HFF-Myc (cell line): ENCODE results near the gene RGMA.

Experiments used
- DNase-seq: peaks from one replicate; pipeline ENCODE4 v3.0.0-alpha.2; 2011; ENCODE audit warnings: low read depth; ENCODE audit errors: extremely low read depth
- H3K4me3 ChIP-seq: replicated peaks from 2 replicates; pipeline ENCODE4 v1.5.1; 2011; ENCODE audit warnings: low read depth, mild to moderate bottlenecking, control low read depth, low read length
- CTCF ChIP-seq: IDR thresholded peaks from 2 replicates; pipeline ENCODE4 v1.5.1; 2012; ENCODE audit warnings: mild to moderate bottlenecking, low read depth, low read length, control low read depth; ENCODE audit errors: missing control alignments

The RGMA gene

GRCh38 chr15:93001881-93002280 lies 87.1 kb downstream of the RGMA start:
- no peak overlapping the region for H3K4me3 ChIP-seq
- DNase-seq = no peak
- no peak for TF ChIP-seq CTCF

GRCh38 chr15:93001156-93001555 lies 87.9 kb downstream of the RGMA start:
- no peak overlapping the region for H3K4me3 ChIP-seq
- DNase-seq = no peak
- no peak for TF ChIP-seq CTCF

GRCh38 chr15:92997821-92998220 lies 91.2 kb downstream of the RGMA start:
- no peak overlapping the region for H3K4me3 ChIP-seq
- DNase-seq = no peak
- TF ChIP-seq CTCF = no peak

GRCh38 chr15:92992720-92993119 lies 96.3 kb downstream of the RGMA start:
- H3K4me3 ChIP-seq = no peak overlapping the region
- DNase-seq = no peak
- TF ChIP-seq CTCF = no peak

GRCh38 chr15:92990031-92990430 lies 99.0 kb downstream of the RGMA start:
- DNase-seq = no peak
- TF ChIP-seq CTCF = no peak
- H3K4me3 ChIP-seq = no peak overlapping the region

GRCh38 chr15:92989470-92989869 lies 99.5 kb downstream of the RGMA start:
- H3K4me3 ChIP-seq = no peak overlapping the region
- TF ChIP-seq CTCF = no peak
- DNase-seq = no peak
